ENCODE data around the gene RGCC.

GRCh38 chr13:41509971-41510370, 52.6 kb downstream of the RGCC start:
- no peak for TF ChIP-seq CTCF (IDR thresholded peaks at IDR 0.05)
- no peak for TF ChIP-seq EP300 (IDR thresholded peaks at IDR 0.05)
